COR-L47 (cell line): ENCODE data around the gene PPP1R14B.
"Not testable (repeated sequence)": the region's sequence is repeated elsewhere in the genome, so short reads cannot be mapped to it uniquely, and the experiment has no call there.

ENCODE experiments used
- DNase-seq: peaks from one replicate; lab custom pipeline; 2025; lab: John Stamatoyannopoulos, UW

PPP1R14B gene

DNA sequence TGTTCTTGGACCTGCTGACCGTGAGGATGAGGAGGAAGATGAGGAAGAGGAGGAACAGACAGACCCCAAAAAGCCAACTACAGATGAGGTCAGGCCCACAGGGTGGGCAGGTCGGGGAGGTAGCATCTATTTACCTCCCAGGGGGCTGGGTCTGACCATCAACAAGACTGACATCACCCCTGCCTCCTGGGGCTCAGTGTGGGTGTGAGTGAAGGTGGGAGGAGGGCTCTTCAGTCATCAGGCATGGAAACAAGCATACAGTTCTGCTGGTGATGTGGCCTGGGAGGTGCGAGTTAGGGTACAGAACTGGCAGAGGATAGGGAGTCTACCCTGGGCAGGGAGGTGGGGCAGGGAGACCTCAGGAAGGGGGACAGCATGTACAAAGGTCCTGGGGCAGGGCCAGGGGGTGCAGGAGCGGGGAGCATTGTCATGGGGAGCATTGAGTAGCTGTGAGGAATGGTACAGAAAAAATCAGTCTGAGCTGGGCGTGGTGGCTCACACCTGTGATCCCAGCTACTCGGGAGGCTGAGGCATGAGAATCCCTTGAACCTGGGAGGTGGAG is 13.5 kb upstream of the PPP1R14B start:
- no peak for DNase-seq

DNA sequence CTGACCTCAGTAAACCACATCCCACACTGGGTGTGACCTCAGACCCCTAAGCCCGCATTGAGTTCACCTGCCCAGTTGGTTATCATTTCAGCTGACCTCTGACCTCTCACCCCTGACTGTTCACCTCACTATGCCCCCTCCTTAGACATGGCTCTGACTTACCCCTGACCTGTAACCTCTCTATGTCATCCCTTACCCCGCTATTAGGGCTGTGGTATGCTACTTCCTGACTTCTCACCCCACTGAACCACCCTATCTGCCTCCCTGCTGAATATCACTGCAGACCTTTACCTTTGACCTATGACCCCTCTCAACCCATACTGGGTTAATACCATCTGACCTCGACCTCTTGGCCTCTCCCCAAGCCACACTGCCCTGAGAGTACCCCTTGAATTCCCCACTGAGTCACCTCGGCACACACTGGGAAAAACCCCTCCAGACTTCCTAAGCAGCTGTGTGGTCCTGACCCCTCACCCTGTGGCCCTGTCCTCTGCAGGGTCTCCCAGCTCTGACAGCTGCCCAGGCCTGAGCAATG is 12.9 kb upstream of the PPP1R14B start:
- no peak for DNase-seq

GRCh38 chr11:64258946-64259532 is 12.3 kb upstream of the PPP1R14B start:
- DNase-seq: no peak

GRCh38 chr11:64258356-64258755 is 11.6 kb upstream of the PPP1R14B start:
- no peak for DNase-seq

DNA sequence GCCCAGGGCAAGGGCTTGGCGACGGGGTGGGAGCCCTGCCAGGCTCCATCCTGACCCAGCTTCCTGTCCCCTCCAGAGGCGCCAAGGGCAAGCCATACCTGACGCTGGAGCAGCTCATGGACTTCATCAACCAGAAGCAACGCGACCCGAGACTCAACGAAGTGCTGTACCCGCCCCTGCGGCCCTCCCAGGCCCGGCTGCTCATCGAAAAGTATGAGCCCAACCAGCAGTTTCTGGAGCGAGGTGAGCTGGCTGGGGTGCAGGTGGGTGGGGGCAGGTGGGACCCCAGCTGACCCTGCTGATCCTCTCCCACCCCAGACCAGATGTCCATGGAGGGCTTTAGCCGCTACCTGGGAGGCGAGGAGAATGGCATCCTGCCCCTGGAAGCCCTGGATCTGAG is 9.6 kb upstream of the PPP1R14B start:
- DNase-seq: no peak

DNA sequence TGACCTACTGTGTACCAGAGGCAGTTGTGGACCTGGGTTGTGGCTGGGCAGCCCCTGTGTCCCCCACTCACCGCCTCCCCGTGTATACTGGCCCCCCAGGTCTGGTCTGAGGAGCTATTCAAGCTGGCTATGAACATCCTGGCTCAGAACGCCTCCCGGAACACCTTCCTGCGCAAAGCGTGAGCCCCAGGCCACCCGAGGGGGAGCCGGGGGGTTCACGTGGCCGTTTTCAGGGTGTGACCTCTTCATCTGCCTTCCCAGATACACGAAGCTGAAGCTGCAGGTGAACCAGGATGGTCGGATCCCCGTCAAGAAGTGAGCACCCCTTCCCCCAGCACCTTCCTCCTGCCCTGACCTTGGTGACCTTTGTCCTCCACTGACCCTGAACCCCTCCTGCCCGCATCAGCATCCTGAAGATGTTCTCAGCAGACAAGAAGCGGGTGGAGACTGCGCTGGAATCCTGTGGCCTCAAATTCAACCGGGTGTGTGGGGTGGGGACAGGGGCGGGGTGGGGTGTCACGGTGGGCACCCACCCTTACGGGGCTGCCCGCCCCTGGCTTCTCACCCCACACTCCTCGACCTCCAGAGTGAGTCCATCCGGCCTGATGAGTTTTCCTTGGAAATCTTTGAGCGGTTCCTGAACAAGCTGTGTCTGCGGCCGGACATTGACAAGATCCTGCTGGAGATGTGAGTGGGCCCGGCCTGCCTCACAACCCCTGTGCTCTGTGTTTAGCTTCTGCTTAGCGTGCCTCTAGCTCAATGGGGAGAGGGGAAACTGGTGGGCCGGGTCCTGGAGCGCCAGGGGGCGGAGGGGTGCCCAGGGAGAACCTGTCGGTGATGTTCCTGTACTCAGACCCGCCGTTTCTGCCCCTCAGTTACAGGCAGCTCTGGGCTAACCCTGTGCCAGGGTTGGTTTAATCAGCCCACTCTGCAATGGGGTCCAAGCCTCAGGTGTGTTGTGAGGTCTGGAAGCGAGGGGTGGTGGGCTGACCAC is 8.7 kb upstream of the PPP1R14B start:
- no peak for DNase-seq

DNA sequence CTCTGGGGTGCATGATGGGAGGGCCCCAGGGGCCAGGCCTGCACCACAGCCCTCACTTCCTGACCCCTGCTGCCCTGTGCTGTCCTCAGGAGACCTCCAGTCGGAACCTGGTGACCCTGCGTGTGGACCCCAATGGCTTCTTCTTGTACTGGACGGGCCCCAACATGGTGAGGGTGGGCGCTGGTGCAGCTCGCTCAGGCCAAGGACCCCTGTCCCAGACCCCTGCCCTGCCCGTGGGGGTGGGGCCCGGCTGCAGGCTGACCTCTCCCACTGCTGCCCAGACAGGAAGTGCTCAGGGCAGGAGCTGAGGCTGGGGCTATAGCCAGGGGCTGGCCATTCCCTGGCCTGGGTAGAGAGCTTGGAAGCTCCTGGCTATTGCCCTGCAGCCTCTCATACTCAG is 7.6 kb upstream of the PPP1R14B start:
- DNase-seq: no peak

DNA sequence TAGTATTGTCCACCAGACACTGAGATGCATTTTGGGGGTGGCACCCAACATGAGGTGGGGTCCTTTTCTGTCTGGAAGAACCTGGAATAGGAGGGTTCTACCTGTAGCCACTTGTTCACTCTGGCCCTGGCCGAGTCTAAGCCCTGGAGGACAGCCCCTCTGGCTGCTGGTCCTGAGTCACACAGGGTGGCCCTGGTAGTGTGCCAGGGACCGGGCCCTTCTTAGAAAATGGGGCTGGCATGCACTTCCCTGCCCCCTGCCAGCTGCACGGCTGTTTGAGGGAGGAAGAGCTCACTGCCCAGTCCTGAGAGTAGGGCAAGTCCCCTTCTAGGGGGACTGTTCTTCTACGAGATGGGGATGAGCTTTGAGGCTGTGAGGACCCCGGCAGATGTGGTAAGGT is 6.7 kb upstream of the PPP1R14B start:
- DNase-seq: no peak

- no peak for DNase-seq
Observed at GRCh38 chr11:64253043-64253442, 6.3 kb upstream of the PPP1R14B start.

DNA sequence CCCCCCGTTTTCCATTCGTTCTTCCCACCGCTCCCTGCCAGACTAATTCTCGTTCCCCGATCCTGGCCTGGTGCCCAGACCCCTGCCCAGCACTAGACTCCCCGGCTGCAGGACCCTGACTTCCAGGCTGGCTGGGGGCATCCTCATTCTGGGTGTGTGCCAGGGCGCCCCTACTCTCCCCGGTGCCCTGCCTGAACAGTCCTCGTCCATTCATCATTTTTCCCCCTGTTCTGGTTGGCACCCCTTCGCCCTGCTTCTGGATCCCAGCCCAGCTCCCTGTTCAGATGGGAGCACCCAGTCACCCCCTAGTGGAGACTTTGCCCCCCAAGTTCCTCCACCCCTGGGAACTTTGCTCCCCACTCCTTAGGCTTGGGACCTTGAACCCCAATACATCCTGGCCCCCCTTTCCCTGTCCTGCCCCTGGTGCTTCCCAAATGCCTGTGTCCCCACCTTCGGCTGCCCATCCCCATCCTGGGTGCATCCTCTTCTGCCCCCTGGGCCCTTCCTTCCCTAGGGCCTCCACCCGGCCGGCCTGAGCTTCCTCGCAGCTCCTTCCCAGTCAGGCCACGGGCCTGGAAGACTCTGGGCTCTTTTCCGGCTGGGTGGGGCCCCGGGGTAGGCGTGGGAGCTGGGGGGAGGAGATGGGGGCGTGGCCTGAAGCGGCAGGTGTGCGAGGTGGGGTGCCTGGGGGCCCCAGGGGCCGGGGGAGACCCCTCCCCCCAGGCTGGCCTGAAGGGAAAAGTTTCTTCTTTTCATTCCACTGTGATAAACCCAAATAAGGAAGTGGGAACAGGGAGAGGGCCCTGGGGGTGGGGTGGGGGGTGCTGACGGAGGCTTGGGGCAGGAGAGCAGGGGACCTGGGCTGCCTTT is 5.5 kb upstream of the PPP1R14B start:
- DNase-seq: no peak

- no peak for DNase-seq
Observed at GRCh38 chr11:64251753-64252002, 4.9 kb upstream of the PPP1R14B start.

DNA sequence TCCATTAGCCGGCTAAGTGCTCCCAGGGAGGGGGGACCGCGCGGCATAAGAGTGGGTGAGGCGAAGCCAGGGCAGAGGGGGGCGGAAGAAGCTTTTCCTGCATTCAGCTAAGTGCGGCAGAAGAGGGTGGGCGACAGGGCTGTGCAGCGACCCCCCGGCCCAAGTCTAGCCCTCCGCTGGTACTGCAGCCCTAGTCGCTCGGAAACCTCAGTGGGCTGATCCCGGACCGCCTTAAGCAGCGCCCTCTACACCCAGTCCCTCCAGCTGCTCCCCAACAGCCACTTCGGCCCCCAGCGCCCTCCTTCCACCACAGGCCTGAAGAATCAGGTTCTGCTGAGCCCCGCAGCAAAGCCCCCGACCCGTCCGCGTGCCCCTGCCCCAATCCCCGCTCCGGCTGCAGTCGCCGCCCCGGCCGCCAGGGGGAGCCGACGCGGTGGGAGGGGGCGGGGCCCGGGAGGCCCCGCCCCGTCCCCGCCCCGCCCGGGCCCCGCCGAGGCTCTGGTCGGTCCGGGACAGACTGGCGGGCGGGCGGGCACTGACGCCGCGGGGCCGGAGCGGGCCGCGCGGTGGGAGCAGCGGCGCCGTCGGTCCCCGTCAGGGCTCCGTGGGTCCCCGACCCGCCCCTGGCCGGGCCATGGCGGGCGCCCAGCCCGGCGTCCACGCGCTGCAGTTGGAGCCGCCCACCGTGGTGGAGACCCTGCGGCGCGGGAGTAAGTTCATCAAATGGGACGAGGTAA is 4.4 kb upstream of the PPP1R14B start, which contains the start of gene PLCB3:
PLCB3 (plus strand) TSS at position 515 of the 737 bp plus-strand sequence; CDS start at position 635, 120 bp downstream.
- DNase-seq: no peak

DNA sequence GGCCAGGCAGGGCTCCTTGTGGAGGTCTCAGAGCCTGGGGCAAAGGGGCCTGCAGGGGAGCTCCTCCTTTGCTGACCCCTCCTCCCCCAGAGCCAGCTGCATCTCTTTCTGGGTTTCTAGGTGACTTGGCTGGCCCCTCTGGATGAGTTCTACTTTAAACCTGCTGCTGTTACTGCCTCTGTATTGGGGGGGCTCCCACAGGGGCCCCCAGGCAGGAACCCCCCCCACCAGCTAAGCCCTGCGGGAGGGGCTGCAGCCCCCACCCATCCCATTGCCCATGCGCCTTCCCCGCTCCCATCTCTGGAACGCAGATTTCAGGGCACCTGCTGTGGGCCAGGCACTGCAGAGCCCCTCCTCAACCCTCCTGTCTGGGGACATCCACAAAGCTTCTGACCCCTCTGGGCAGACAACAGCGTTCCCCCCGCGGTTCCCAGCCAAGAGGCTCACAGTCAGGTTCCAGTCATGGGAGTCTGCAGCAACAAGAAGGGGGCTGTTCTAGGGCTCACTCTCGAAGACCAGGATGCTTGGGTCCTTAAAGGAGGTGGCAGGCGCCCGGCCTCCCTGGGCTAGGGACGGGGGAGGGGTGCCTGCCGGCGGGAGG is 3.8 kb upstream of the PPP1R14B start:
- DNase-seq: peak; percentile 55

DNA sequence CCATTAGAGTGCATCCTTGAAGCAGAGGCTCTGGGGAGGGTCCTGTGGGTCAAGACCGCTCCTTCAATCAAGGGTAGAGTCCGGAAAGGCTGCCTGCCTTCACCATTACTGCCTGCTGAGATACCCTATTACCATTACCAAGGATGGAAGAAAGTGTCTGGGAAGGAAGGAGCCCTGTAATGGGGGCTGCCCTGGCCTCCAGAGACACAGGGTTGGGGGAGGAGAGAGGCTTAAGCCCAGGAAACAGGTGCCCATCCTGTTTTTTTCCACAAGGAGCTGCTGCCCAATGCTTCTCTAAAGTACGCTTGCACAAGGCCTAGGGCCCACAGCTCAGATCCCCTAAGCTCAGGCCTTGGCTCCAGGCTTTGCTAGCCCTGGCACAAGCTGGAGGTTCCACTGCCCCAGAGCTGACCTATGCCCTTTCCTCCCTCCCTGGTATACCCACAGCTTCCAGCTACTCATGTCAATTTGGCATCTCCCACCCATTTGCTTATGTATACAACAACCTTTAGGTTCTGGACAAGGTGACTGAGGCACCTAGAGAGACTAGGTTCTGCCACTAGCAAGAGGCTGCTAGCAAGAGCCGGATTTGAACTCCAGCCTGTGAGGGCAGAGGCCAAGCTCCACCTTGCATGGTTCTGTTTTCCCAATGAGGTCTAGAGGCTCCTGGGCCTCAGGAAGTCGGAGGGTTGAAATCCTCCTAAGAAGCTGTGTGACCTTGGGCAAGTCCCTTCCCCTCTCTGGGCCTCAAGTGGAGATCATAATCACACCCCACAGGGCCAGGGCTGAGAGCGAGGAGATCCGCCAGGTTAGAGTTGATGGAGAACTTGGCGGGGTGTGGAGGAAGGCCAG is 3.0 kb upstream of the PPP1R14B start:
- DNase-seq: no peak

DNA sequence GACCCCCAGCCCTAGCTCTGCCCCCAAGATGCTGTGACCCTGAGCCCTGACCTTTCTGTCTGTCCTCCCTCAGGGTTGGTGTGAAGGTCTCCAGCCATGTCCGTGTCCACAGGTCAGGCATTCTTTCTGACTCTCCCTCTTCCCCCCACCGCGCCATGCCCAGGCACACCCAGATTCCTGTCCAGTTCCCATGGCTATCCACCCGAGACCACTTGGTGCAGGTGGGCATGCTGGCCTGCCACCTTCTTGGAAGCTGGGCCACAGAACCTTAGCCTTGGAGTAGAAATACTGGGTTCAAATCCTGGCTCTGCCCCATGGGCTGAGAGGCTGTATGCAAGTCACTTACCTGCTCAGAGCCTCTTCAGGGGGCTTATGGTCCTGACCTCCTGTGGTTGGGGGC is 2.3 kb upstream of the PPP1R14B start:
- no peak for DNase-seq

- DNase-seq: no peak
Observed at GRCh38 chr11:64248578-64248977, 1.8 kb upstream of the PPP1R14B start.

DNA sequence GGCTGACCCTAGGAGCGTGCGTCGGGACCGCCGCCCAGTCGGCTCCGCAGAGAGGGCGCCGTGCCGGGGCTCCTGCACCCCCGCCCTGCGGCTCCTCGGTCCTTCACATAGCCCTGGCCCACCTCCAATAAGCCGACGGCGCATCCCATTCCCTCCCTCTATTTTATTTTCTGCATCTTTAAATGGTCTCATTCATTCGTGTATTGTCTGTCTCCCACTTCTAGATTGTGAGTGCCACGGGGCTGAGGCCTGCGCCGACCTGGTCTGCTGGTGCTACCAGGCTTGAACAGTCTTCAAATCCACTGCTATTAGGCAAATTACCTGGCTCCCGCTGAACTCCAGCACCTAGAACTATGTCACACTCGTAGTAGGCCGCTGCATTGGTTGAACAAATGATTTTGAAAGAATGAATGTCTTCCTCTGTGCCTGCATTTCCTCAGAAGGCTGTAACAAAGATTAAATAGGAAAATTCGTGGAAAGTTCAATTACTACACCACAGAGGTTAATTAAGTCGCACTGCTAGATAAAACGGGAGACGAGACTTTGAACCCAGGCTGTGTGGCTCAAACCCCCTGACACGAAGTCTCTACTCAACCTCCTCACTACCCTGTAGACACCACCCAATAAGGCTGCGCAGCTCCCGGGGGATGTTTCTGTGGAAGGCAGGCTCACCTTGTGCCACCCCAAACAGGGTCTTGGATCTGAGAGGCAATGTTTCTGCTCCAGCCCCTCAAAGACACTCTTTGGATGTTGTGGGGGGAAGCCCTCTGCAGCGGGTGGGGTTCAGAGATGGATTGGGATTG is 1.2 kb upstream of the PPP1R14B start:
- DNase-seq: no peak

DNA sequence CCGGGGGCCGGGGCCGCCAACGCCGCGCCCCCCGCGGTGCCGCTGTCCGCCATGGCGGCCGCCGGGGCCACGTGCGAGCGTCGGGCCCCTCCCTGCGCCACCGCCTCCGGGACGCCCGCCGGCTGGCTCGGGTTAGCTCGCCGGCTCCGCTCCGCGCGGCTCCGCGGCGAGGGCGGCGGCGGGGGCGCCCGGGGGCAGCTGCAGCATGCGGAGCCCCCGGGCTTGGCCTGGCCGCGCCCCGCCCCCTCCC is 197 bp downstream of the PPP1R14B start:
- DNase-seq: not testable (repeated sequence)
